WTC11 (cell line): Measurements from ENCODE around the gene TAS1R1. TPM values are rescaled to one million over a fixed set of nuclear protein-coding genes. Genes with fewer than 3 reads are reported as not detected.

Source experiments
- ATAC-seq: fragments of 200-7000 bp; cut with Tn5 transposase; 2 replicates; pipeline ENCODE4 v1.10.0; 2021; ENCODE audit warnings: mild to moderate bottlenecking, moderate library complexity
- CTCF ChIA-PET: fragments of 300-600 bp; sonication (Branson Sonifier 250); formaldehyde crosslinking; loops from one replicate; lab custom pipeline; 2021; ENCODE audit warnings: antibody characterized with exemption; lab: Charles Lee
- POLR2A ChIA-PET: fragments of 350-600 bp; sonication (Branson Sonifier 250); formaldehyde crosslinking; loops from one replicate; lab custom pipeline; 2021; ENCODE audit warnings: antibody characterized with exemption; lab: Charles Lee
- DNase-seq: peaks from one replicate; pipeline ENCODE4 v3.0.0; 2021; ENCODE audit warnings: low spot score
- H3K27ac Mint-ChIP-seq: 2 replicates; pipeline ENCODE4 v1.8.0; 2021; ENCODE audit warnings: mixed read lengths
- H3K27me3 Mint-ChIP-seq: 2 replicates; pipeline ENCODE4 v1.8.0; 2021; ENCODE audit warnings: low read depth, mild to moderate bottlenecking, moderate library complexity, mixed read lengths
- H3K36me3 Mint-ChIP-seq: 2 replicates; pipeline ENCODE4 v1.8.0; 2021; ENCODE audit warnings: mixed read lengths
- H3K4me1 Mint-ChIP-seq: 2 replicates; pipeline ENCODE4 v1.8.0; 2022; ENCODE audit warnings: mixed read lengths
- H3K4me3 Mint-ChIP-seq: 2 replicates; pipeline ENCODE4 v1.8.0; 2021; ENCODE audit warnings: mild to moderate bottlenecking, moderate library complexity, mixed read lengths
- H3K9me3 Mint-ChIP-seq: 2 replicates; pipeline ENCODE4 v1.8.0; 2021; ENCODE audit warnings: mixed read lengths
- AR ChIP-seq: fragments of 250-450 bp; sonication (Bioruptor Pico); IDR thresholded peaks from 2 replicates; pipeline ENCODE4 v1.9.0; 2021; ENCODE audit warnings: mild to moderate bottlenecking
- ARID4B ChIP-seq: sonication (generic); formaldehyde crosslinking; IDR thresholded peaks from 2 replicates; pipeline ENCODE4 v1.8.0; 2023; ENCODE audit warnings: missing genetic modification reagents, mild to moderate bottlenecking, borderline replicate concordance
- E2F4 ChIP-seq: sonication (generic); formaldehyde crosslinking; IDR thresholded peaks from 2 replicates; pipeline ENCODE4 v1.8.1; 2022; ENCODE audit warnings: low read depth, mild to moderate bottlenecking, moderate library complexity, missing genetic modification reagents, borderline replicate concordance
- GTF2I ChIP-seq: fragments of 250-450 bp; sonication (Bioruptor Pico); conservative IDR thresholded peaks from 2 replicates; pipeline ENCODE4 v1.4.0; 2021; ENCODE audit warnings: mild to moderate bottlenecking
- MLX ChIP-seq: sonication (generic); formaldehyde crosslinking; IDR thresholded peaks from 2 replicates; pipeline ENCODE4 v1.8.1; 2023; ENCODE audit warnings: mild to moderate bottlenecking, missing genetic modification reagents, moderate library complexity
- MYBL2 ChIP-seq: sonication (generic); formaldehyde crosslinking; IDR thresholded peaks from 2 replicates; pipeline ENCODE4 v1.8.1; 2023; ENCODE audit warnings: mild to moderate bottlenecking, moderate library complexity, missing genetic modification reagents
- NR1H2 ChIP-seq: sonication (generic); formaldehyde crosslinking; IDR thresholded peaks from 2 replicates; pipeline ENCODE4 v1.9.0; 2021; ENCODE audit warnings: mild to moderate bottlenecking, moderate library complexity, missing genetic modification reagents
- NR2C2 ChIP-seq: sonication (generic); formaldehyde crosslinking; IDR thresholded peaks from 2 replicates; pipeline ENCODE4 v1.8.0; 2022; ENCODE audit warnings: mild to moderate bottlenecking, missing genetic modification reagents
- PRRX2 ChIP-seq: fragments of 250-450 bp; sonication (Bioruptor Pico); IDR thresholded peaks from 2 replicates; pipeline ENCODE4 v1.8.0; 2021; ENCODE audit warnings: mild to moderate bottlenecking
- RELA ChIP-seq: sonication (generic); formaldehyde crosslinking; IDR thresholded peaks from 2 replicates; pipeline ENCODE4 v1.8.1; 2022; ENCODE audit warnings: missing genetic modification reagents, mild to moderate bottlenecking, borderline replicate concordance
- STAT6 ChIP-seq: sonication (generic); formaldehyde crosslinking; conservative IDR thresholded peaks from 2 replicates; pipeline ENCODE4 v1.8.1; 2023; ENCODE audit warnings: mild to moderate bottlenecking, low read depth, missing genetic modification reagents, moderate library complexity
- TEAD4 ChIP-seq: sonication (generic); formaldehyde crosslinking; IDR thresholded peaks from 2 replicates; pipeline ENCODE4 v1.8.0; 2022; ENCODE audit warnings: mild to moderate bottlenecking, missing genetic modification reagents
- ZNF263 ChIP-seq: sonication (generic); formaldehyde crosslinking; IDR thresholded peaks from 2 replicates; pipeline ENCODE4 v1.8.1; 2022; ENCODE audit warnings: low read depth, mild to moderate bottlenecking, moderate library complexity, missing genetic modification reagents
- ZNF423 ChIP-seq: fragments of 250-450 bp; sonication (Bioruptor Pico); IDR thresholded peaks from 2 replicates; pipeline ENCODE4 v2.1.2; 2022; ENCODE audit warnings: mild to moderate bottlenecking, moderate library complexity
- ZNF425 ChIP-seq: fragments of 250-450 bp; sonication (Bioruptor Pico); conservative IDR thresholded peaks from 2 replicates; pipeline ENCODE4 v1.9.0; 2021; ENCODE audit warnings: mild to moderate bottlenecking
- total RNA-seq: library from RNA; stranded (reverse); gene quantifications from 3 replicates; pipeline ENCODE4 v1.2.3, GENCODE V29; 2021
- TF ChIP-seq, protein P1 (sequence below): fragments of 250-450 bp; sonication (Bioruptor Pico); IDR thresholded peaks from 2 replicates; pipeline ENCODE4 v1.9.0; 2021; ENCODE audit warnings: moderate library complexity, mild to moderate bottlenecking, inconsistent platforms, borderline replicate concordance
- TF ChIP-seq, protein P2 (sequence below): sonication (generic); formaldehyde crosslinking; conservative IDR thresholded peaks from 2 replicates; pipeline ENCODE4 v1.8.1; 2022; ENCODE audit warnings: mild to moderate bottlenecking, missing genetic modification reagents

TAS1R1 gene
- total RNA-seq, 1 experiment from 2014 or later = 0.11 TPM

- TF ChIP-seq ZNF263 (CRISPR knock-in tag) (no peak), PRRX2 (CRISPR knock-in tag) (no peak), E2F4 (CRISPR knock-in tag) (no peak)
- TF ChIP-seq, all 79 proteins: peak for 0
These were observed 44.6 kb upstream of the TAS1R1 start (continued) for GRCh38 chr1:6510493-6510892.

DNA sequence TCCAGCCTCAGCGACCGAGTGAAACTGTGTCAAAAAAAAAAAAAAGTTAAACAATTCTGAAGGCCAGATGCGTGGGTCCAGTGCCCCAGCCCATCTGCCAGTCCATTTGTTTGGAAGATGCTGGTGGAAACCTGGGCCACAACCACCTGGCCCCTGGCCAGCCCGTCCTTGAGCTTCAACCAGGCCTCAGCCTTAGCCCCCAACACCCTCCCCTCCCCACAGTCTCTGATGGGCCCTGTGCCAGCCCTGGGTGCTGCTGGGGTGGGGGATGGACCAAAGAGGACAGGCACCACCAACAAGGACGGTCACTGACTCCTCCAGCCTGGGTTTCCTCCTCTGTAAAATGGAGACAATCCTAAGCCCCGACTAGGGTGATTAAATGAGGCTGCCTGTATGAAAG is 44.1 kb upstream of the TAS1R1 start:
- ChIA-PET CTCF (no interaction called here), POLR2A (no interaction called here)
- no peak for TF ChIP-seq RELA (CRISPR knock-in tag)
- no peak for TF ChIP-seq STAT6 (CRISPR knock-in tag)
- TF ChIP-seq MYBL2 (CRISPR knock-in tag) = no peak
- no peak for TF ChIP-seq ARID4B
- no peak for TF ChIP-seq MLX (CRISPR knock-in tag)
- no peak for TF ChIP-seq TEAD4 (CRISPR knock-in tag)
- TF ChIP-seq, protein P1, sequence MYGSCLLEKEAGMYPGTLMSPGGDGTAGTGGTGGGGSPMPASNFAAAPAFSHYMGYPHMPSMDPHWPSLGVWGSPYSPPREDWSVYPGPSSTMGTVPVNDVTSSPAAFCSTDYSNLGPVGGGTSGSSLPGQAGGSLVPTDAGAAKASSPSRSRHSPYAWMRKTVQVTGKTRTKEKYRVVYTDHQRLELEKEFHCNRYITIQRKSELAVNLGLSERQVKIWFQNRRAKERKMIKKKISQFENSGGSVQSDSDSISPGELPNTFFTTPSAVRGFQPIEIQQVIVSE = no peak
- no peak for TF ChIP-seq ZNF423 (CRISPR knock-in tag)
- no peaks in the 10 kb centered on the region for H3K4me1 Mint-ChIP-seq
- DNase-seq (no peak), ATAC-seq (no peak)
- no peak overlapping the region for H3K27ac Mint-ChIP-seq
- H3K27me3 Mint-ChIP-seq = no peaks in the 10 kb centered on the region
- H3K9me3 Mint-ChIP-seq = no peaks in the 10 kb centered on the region
- no peaks in the 10 kb centered on the region for H3K36me3 Mint-ChIP-seq
- H3K4me3 Mint-ChIP-seq = no peak overlapping the region

DNA sequence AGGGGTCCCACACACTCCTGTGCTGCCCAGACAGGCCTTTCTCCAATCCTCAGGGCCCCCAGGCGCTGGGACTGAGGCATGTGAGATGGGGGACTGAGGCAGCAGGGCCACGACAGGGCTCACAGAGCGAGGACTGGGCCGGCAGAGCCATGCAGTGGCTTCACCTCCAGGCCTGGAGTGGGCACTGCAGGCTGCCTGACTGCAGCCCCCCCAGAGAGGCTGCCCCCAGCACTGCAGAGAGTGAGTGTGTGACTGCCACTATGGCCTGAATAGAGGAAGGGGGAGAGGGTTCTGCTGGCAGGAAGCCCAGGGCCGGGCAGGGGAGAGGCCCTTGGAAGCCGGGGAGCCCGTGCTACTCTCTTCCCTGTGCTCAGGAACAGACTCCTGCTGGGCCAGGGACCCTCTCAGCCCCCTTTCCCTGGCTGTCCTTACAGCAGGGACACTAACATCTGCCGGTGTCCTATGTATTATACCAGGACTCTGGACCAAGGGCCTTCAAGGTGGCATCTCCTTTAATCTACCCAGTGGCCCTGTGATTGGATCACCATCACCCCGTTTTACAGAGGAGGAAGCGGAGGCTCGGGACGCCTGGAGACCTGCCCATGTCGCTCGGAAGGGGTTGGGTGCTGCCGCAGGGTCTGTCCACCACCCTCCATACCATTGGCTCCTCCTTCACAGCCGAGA is 43.4 kb upstream of the TAS1R1 start:
- H3K36me3 Mint-ChIP-seq = no peaks in the 10 kb centered on the region
- H3K27ac Mint-ChIP-seq = no peak overlapping the region
- POLR2A ChIA-PET = no interaction called here
- no peak overlapping the region for H3K4me3 Mint-ChIP-seq
- H3K27me3 Mint-ChIP-seq = no peaks in the 10 kb centered on the region
- ATAC-seq = no peak
- no peaks in the 10 kb centered on the region for H3K9me3 Mint-ChIP-seq
- no peak for DNase-seq
- H3K4me1 Mint-ChIP-seq = no peaks in the 10 kb centered on the region
- CTCF ChIA-PET = interaction anchor here (1.0 to 1.9 kb wide), 5 partner anchors 9 to 71 kb away, joined by 3 to 12 read pairs (median 6); partner anchors contain the start of gene PLEKHG5
- TF ChIP-seq ZNF425 (CRISPR knock-in tag) = no peak
- no peak for TF ChIP-seq NR1H2 (CRISPR knock-in tag)
- no peak for TF ChIP-seq GTF2I
- TF ChIP-seq NR2C2 (CRISPR knock-in tag) = no peak
- TF ChIP-seq, protein P2, sequence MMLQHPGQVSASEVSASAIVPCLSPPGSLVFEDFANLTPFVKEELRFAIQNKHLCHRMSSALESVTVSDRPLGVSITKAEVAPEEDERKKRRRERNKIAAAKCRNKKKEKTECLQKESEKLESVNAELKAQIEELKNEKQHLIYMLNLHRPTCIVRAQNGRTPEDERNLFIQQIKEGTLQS = no peak
- TF ChIP-seq AR = no peak
